IMR-90 (cell line): Measurements from ENCODE around the gene DAZ1. TPM values are rescaled to one million over a fixed set of nuclear protein-coding genes. Genes with fewer than 3 reads are reported as not detected.
"Not testable (repeated sequence)": the region's sequence is repeated elsewhere in the genome, so short reads cannot be mapped to it uniquely, and the experiment has no call there.

Experiments used
- ATAC-seq: fragments of 200-7000 bp; cut with Tn5 transposase; 2 replicates; pipeline ENCODE4 v1.9.1; 2020; ENCODE audit warnings: low read depth, mild to moderate bottlenecking, moderate library complexity
- BruUV-seq: library from RNA; stranded (reverse); fragments of 400-500 nt; replicated peaks from 2 replicates; lab custom pipeline; 2021; lab: Mats Ljungman, UMichigan
- CTCF ChIA-PET: fragments of 300-600 bp; formaldehyde crosslinking; extraction: SDS; loops from one replicate; lab custom pipeline; 2021; ENCODE audit warnings: antibody characterized with exemption; lab: Yijun Ruan, JAX
- POLR2A ChIA-PET: fragments of 300-600 bp; sonication (Branson Sonifier 250); formaldehyde crosslinking; loops from one replicate; lab custom pipeline; 2022; ENCODE audit warnings: antibody characterized with exemption; ENCODE audit not compliant: unreplicated experiment; lab: Charles Lee
- DNase-seq: peaks from one replicate; pipeline ENCODE4 v3.0.0; 2013
- H2AFZ ChIP-seq: replicated peaks from 2 replicates; pipeline ENCODE3; 2013; ENCODE audit warnings: low read length, mild to moderate bottlenecking; ENCODE audit not compliant: poor library complexity
- H2AK5ac ChIP-seq: 2 replicates; pipeline ENCODE4 v1.6.1; 2013; ENCODE audit warnings: low read depth, low read length, inconsistent platforms
- H2AK9ac ChIP-seq: replicated peaks from 2 replicates; pipeline ENCODE3; 2013; ENCODE audit warnings: mild to moderate bottlenecking, low read depth, low read length, moderate library complexity; ENCODE audit not compliant: poor library complexity
- H2BK120ac ChIP-seq: 2 replicates; pipeline ENCODE4 v1.6.1; 2013; ENCODE audit warnings: low read depth, low read length, inconsistent platforms
- H2BK15ac ChIP-seq: 3 replicates; pipeline ENCODE4 v1.6.1; 2013; ENCODE audit warnings: low read depth, low read length, inconsistent platforms
- H2BK20ac ChIP-seq: 2 replicates; pipeline ENCODE4 v1.6.1; 2013; ENCODE audit warnings: low read depth, mild to moderate bottlenecking, inconsistent platforms, low read length, moderate library complexity
- H2BK5ac ChIP-seq: 2 replicates; pipeline ENCODE4 v1.6.1; 2013; ENCODE audit warnings: mild to moderate bottlenecking, low read depth, low read length, inconsistent platforms; ENCODE audit not compliant: poor library complexity, severe bottlenecking
- H3K14ac ChIP-seq: replicated peaks from 2 replicates; pipeline ENCODE4 v1.6.1; 2013; ENCODE audit warnings: low read depth, low read length, inconsistent platforms
- H3K18ac ChIP-seq: 2 replicates; pipeline ENCODE4 v1.6.1; 2013; ENCODE audit warnings: low read depth, low read length, control low read depth
- H3K23ac ChIP-seq: 2 replicates; pipeline ENCODE4 v1.6.1; 2013; ENCODE audit warnings: low read depth, low read length, inconsistent platforms
- H3K27ac ChIP-seq: 2 replicates; pipeline ENCODE4 v1.5.1; 2013; ENCODE audit warnings: mild to moderate bottlenecking, control low read depth, low read length; ENCODE audit not compliant: insufficient read depth
- H3K27me3 ChIP-seq: 2 replicates; pipeline ENCODE4 v1.6.1; 2013; ENCODE audit warnings: low read length; ENCODE audit not compliant: control insufficient read depth, insufficient read depth
- H3K36me3 ChIP-seq: 2 replicates; pipeline ENCODE4 v1.6.1; 2013; ENCODE audit warnings: low read length, mixed read lengths; ENCODE audit not compliant: control insufficient read depth, insufficient read depth
- H3K4ac ChIP-seq: 2 replicates; pipeline ENCODE4 v1.6.1; 2013; ENCODE audit warnings: low read depth, low read length, inconsistent platforms
- H3K4me1 ChIP-seq: 2 replicates; pipeline ENCODE4 v1.6.1; 2013; ENCODE audit warnings: low read length, mixed read lengths; ENCODE audit not compliant: control insufficient read depth, insufficient read depth
- H3K4me2 ChIP-seq: 2 replicates; pipeline ENCODE4 v1.6.1; 2013; ENCODE audit warnings: low read depth, mild to moderate bottlenecking, control low read depth, low read length, moderate library complexity
- H3K4me3 ChIP-seq: 2 replicates; pipeline ENCODE4 v1.5.1; 2013; ENCODE audit warnings: low read depth, mild to moderate bottlenecking, control low read depth, low read length, moderate library complexity; ENCODE audit not compliant: insufficient read depth
- H3K56ac ChIP-seq: 2 replicates; pipeline ENCODE4 v1.6.1; 2013; ENCODE audit warnings: low read length, inconsistent platforms; ENCODE audit not compliant: insufficient read depth; ENCODE audit errors: extremely low read depth
- H3K79me1 ChIP-seq, 2 experiments: 2 replicates each; pipeline ENCODE4 v1.6.1; 2013; ENCODE audit warnings: low read length in 2 of 2, inconsistent platforms in 1 of 2, low read depth in 1 of 2
- H3K9ac ChIP-seq: 2 replicates; pipeline ENCODE4 v1.6.1; 2013; ENCODE audit warnings: low read depth, low read length, control low read depth
- H3K9me1 ChIP-seq: 2 replicates; pipeline ENCODE4 v1.6.1; 2013; ENCODE audit warnings: low read length, inconsistent platforms; ENCODE audit not compliant: insufficient read depth
- H3K9me3 ChIP-seq: 2 replicates; pipeline ENCODE4 v1.6.1; 2013; ENCODE audit warnings: low read length; ENCODE audit not compliant: control insufficient read depth, insufficient read depth
- H4K20me1 ChIP-seq: 2 replicates; pipeline ENCODE4 v1.6.1; 2013; ENCODE audit warnings: low read length, inconsistent platforms; ENCODE audit not compliant: insufficient read depth
- H4K5ac ChIP-seq: 2 replicates; pipeline ENCODE4 v1.6.1; 2013; ENCODE audit warnings: mild to moderate bottlenecking, low read depth, low read length, control low read depth
- H4K8ac ChIP-seq, 2 experiments: 2 replicates each; pipeline ENCODE4 v1.6.1; 2013; ENCODE audit warnings: low read depth in 2 of 2, low read length in 2 of 2, control low read depth in 1 of 2, inconsistent platforms in 1 of 2
- H4K91ac ChIP-seq: 2 replicates; pipeline ENCODE4 v1.6.1; 2013; ENCODE audit warnings: low read depth, low read length, inconsistent platforms; ENCODE audit not compliant: insufficient read depth
- WGBS, 2 experiments: methylation state at CpG; one replicate each; pipeline versions ENCODE4 v1.1.5 to v1.1.7; 2013; ENCODE audit warnings: missing lambda C conversion rate in 2 of 2; ENCODE audit not compliant: insufficient read length in 1 of 2; ENCODE audit errors: extremely low coverage in 2 of 2; 5-methylcytosine and 5-hydroxymethylcytosine counted together
- dilution Hi-C: fragments of 300-500 bp; cut with HindIII; formaldehyde crosslinking; loops from one replicate; pipeline ENCODE4 v1.14.3; 2018; ENCODE audit warnings: low sequenced_read_pairs; ENCODE audit not compliant: unreplicated experiment
- in situ Hi-C: fragments of 300-500 bp; cut with MboI; formaldehyde crosslinking; loops from 3 replicates; pipeline ENCODE4 v1.14.3; 2019; ENCODE audit warnings: low sequenced_read_pairs, inconsistent platforms, mixed read lengths
- intact Hi-C: fragments of 100-400 bp; cut with micrococcal nuclease; formaldehyde crosslinking; loops from 2 replicates; pipeline ENCODE4 v1.10.0; 2022
- polyA plus RNA-seq, 3 experiments: library from polyadenylated mRNA; depleted of rRNA; stranded (reverse); fragments of >200 nt; gene quantifications; 2 replicates each; pipeline ENCODE4 v1.2.3, GENCODE V29; 2012; ENCODE audit warnings: low replicate concordance in 1 of 3
- total RNA-seq: library from RNA; depleted of rRNA; stranded (reverse); fragments of >200 nt; gene quantifications from 2 replicates; pipeline ENCODE4 v1.2.3, GENCODE V29; 2012; rRNA removed

DAZ1 gene
- total and polyA plus RNA-seq, 2 of the 4 experiments (the other 2 are of a cell fraction): not detected

GRCh38 chrY:23207455-23207854 lies 8.6 kb upstream of the DAZ1 start:
- ATAC-seq, H3K27ac ChIP-seq, H2BK5ac ChIP-seq, in situ Hi-C loops, H3K4me1 ChIP-seq, H3K14ac ChIP-seq, H3K56ac ChIP-seq, H3K4ac ChIP-seq, H2BK15ac ChIP-seq, H3K18ac ChIP-seq, H4K5ac ChIP-seq, H4K91ac ChIP-seq, H2AFZ ChIP-seq, H2BK120ac ChIP-seq, H3K4me3 ChIP-seq, H2BK20ac ChIP-seq, intact Hi-C loops, H3K9me1 ChIP-seq, DNase-seq, dilution Hi-C loops, BruUV-seq, H3K79me1 ChIP-seq, H3K4me2 ChIP-seq, H3K9ac ChIP-seq, H4K8ac ChIP-seq, H3K36me3 ChIP-seq, CTCF ChIA-PET, POLR2A ChIA-PET, H3K9me3 ChIP-seq, H4K20me1 ChIP-seq, H3K23ac ChIP-seq, H3K27me3 ChIP-seq, H2AK5ac ChIP-seq, H2AK9ac ChIP-seq: not testable (repeated sequence)
- no CpG with 5 or more reads among the region's 4 CpGs for WGBS, 2 experiments

Other genes with a start within 250 kb of the DAZ1 start
- gene BPY2, start 214.7 kb downstream of the DAZ1 start, total RNA-seq: not detected in 2 replicates
- gene BPY2, start 214.7 kb downstream of the DAZ1 start, polyA plus RNA-seq (2012; rRNA removed): not detected in 2 replicates
- gene DAZ2, start 20.5 kb upstream of the DAZ1 start, total RNA-seq: not detected in 2 replicates
- gene DAZ2, start 20.5 kb upstream of the DAZ1 start, polyA plus RNA-seq (2012; rRNA removed): not detected in 2 replicates